NK-92 (cell line): ENCODE data around the gene IGFBP7.
"Not testable (repeated sequence)": the region's sequence is repeated elsewhere in the genome, so short reads cannot be mapped to it uniquely, and the experiment has no call there.

Experiments used
- DNase-seq: peaks from one replicate; lab custom pipeline; 2025; ENCODE audit not compliant: unreplicated experiment; lab: John Stamatoyannopoulos, UW

The IGFBP7 gene

GRCh38 chr4:57075367-57075766 lies 34.8 kb downstream of the IGFBP7 start:
- no peak for DNase-seq

- DNase-seq, result no peak
Measured at GRCh38 chr4:57074744-57075143, 35.4 kb downstream of the IGFBP7 start.

GRCh38 chr4:57073559-57073958 lies 36.6 kb downstream of the IGFBP7 start:
- DNase-seq, result no peak

DNA sequence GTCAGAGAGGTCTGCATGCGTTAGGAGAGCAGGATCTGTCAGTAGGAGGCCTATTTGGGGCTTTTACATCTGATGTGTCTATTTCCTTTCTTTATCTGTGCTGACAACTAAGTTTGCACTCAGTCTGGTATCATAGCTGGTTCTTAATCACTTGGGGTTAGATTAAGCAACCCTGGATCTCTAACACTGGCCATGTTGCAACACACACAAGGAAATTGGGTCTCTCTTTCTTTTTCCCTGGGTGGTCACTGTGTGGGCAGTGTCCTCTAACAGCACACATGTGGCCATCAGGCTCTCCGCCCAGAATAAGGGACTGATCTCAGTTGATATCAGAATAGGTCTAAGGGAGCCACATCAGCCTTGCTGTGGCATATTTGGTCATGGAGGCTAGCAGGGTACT lies 38.9 kb downstream of the IGFBP7 start:
- DNase-seq, result no peak

DNA sequence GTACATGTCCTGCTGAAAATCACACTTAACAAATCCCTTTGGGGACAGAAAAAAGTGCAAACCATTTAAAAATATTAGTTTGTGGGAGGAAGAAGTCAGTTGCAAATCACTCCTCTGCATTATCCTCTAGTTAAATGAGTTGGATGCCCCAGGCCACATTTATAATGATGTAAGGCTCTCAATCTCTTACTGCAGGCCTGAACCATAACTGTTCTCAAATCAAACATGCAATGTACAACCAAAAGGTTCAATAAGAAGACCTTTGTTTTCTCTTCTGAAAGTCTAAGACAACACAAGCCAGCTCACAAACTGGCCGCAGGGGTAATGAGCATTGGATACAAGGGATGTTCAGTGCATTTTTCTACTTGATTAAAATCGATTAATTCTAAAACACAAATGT lies 39.7 kb downstream of the IGFBP7 start:
- no peak for DNase-seq

DNA sequence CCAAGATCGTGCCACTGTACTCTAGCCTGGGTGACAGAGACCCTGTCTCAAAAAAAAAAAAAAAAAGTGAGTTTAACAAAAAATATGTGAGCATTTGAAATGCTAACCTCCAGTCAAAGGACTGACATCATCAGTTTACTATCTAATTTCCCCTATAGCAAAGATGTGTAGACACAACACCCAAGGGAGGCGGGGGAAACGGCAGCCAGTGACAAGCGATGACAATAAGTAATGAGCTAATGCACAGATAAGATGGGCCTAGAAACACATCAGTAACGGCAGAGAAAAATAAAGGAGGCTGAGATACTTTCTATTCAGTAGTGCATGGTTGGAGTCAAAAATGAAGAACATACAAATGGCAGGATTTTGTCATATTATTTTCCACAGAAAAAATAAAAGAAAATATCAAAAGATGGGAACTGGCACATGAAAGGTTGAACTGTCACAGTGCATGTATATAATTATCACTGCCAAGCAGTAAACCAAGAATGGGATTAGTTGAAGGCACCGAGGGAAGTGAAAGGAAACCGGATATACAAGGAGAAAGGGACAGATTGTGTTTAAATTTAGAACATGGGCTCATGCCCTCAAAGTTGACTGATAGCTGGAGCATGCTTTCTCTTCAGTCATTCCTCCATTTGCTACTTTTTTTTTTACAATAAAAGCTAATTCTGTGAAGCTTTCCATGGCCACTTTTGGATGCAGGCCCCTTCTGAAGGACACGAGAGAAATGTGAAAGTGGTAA lies 41.8 kb downstream of the IGFBP7 start:
- DNase-seq, result no peak

- no peak for DNase-seq
Measured at GRCh38 chr4:57065730-57066482, 44.3 kb downstream of the IGFBP7 start.

DNA sequence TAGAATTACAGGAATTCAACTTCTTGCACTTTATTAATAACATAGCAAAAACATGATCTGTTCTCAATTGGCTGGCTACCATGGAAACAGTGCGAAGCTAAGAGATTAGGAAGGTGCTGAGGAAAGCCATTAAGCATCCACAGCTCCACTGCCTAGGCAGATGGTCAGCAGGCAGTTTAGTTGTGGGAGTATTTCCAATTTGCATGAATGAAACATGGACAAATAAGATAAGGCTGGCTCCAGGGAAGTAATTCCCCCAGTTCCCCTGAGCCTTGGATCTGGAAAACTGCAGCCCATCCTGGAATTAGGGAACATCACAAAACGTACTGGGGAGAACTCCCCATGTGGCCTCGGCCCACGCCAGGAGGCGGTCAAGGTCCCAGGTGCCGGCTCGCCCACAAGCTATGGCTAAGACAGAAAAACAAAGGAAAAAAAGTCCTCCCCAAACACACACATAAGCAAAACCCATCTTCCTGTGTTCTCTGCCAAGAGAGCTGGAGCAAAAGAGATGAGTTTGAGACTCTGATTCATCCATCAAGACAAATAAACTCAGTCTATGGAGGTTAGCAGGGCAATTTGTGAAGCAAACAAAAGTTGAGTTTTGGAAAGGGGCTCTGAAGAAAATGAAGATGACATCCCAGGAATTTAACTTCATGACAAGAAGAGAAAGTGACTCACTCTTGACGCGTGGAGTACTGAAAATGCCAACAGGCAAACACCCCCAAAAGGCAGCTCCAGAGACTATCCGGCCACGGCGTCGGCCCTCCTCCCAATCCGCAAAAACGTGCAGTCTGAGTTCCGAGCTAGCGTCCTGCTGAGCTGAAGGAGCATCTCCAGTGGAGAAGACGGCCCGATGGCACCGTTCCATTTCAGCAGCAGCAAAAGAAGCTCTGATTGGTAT lies 45.1 kb downstream of the IGFBP7 start:
- no peak for DNase-seq

DNA sequence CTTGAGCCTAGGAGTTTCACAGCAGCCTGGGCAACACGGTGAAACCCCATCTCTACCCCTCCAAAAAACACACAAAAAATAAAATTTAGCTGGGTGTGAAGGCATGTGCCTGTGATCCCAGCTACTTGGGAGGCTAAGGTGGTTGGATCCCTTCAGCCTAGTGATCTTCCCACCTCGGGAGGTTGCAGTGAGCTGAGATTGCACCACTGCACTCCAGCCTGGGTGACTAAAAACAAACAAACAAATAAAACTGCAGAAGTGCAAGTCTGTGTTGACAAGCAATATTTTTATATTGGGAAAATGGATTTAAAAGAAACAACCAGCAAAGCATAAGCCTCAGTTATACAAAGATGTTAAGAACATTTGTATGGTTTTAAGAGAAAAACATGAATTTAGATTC lies 46.1 kb downstream of the IGFBP7 start:
- DNase-seq, result no peak

DNA sequence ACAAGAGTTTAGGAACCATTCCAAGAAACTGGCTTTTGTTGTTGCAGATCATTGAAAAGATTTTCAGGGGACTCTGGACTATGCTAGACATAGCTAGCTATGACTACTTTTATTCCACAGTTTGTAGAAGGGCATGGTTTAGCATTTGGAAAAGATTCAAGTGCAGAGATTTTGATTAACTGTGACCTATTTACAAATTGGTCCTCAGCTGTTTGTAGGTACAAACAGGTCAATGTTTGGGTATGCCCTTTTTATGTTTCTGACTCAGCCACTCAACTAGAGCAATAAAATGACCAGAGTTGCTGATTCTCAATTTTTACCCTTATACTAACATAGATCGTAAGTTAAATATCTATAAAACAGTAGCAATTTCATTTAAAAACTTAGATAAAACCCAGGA lies 46.7 kb downstream of the IGFBP7 start:
- DNase-seq, result no peak

GRCh38 chr4:57061395-57061794 lies 48.8 kb downstream of the IGFBP7 start:
- no peak for DNase-seq

GRCh38 chr4:57060717-57061067 lies 49.5 kb downstream of the IGFBP7 start:
- DNase-seq, result not testable (repeated sequence)

DNA sequence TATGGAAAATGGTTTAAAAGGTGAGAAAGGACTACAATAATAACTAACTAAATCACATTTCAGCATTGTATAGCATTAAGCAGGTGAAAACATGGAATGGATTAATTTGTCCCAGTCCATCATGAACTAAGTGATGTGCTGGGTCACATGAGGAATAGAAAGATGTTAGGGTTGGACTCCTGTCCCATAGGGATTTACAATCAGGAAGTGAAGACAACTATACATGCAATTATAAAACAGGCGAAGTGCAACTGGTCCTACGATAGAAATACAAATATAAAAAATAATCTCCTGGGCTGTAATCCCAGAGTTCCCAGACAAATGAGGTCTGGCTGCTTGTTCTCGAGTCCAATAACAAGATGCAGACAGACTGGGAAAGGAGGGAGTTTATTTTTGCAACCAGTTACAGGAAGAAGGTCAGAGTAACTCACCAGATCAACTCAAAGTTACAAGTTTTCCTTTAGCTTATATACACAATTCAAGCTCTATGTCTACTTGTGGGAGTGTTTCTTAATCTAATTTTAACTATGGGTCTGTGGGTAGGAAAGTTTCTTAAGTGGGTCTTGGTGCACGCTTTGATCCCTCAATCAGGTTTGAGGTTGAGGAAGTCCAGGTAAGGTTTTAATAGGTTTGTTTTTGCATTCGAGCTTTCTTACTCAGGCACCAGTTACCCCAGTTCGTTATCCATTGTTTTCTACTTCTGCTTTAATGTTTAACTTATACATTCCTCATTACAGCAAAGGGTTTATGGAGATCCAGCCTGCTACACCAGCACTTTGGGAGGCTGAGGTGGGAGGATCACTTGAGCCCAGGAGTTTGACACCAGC lies 50.1 kb downstream of the IGFBP7 start:
- DNase-seq, result no peak

- no peak for DNase-seq
Measured at GRCh38 chr4:57055886-57056285, 54.3 kb downstream of the IGFBP7 start.

GRCh38 chr4:57053508-57053907 lies 56.7 kb downstream of the IGFBP7 start:
- no peak for DNase-seq

- DNase-seq, result no peak
Measured at GRCh38 chr4:57051524-57051923, 58.7 kb downstream of the IGFBP7 start.

DNA sequence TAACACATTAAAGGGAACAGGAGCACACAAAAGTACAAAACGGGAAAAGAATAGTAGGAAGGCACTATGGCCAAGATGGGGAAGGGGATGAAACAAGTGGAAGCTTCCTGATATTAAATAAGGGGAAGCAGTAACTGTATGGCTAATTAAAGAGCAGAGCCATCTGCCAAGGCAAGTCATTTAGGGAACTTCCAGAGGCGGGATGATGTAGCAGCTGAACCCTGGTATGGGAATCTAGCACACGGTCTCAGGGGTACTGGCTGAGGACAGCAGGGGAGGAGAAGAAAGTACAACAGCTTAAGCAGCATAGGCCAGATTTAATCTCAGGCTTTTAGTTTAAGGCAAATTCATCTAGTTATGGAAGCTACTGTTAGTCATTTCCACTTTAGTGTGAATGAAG lies 59.1 kb downstream of the IGFBP7 start:
- no peak for DNase-seq

DNA sequence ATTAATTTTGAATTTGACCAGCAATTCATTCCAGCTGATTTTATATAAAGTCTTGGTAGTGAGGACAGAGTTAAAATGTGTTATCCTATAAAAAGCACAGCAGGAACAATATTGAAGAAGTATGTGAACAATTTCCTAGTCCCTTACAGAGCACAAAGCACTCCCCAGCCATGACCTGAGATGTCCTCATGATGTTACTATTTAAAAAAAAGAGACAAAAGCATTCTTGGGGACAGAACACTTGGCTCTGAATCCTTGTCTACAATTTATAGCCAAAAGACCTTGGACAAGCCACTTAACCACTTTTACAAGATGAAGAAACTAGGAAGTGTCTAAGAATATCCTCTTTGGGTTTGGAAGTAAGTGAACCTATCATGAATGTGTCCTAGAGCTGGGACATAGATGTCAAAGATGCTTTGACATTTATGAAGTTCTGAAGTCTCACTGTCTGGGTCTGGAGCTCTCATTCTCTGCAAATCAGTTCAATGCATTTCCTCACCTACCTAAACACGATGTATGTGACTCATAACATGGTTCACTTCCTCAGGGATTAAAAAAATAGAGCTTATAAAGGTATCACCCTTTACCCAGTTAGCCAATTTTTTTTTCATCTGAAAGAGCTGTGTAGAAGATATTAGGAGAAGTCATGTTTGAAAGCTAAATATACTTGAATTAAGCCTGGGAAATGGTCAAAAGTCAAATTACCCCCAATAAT lies 61.4 kb downstream of the IGFBP7 start:
- DNase-seq, result no peak

GRCh38 chr4:57047046-57047445 lies 63.1 kb downstream of the IGFBP7 start:
- DNase-seq, result not testable (repeated sequence)

- DNase-seq, result no peak
Measured at GRCh38 chr4:57044996-57045395, 65.2 kb downstream of the IGFBP7 start.
